SH-SY5Y (cell line): ENCODE results near the gene SPOP.
A peak's percentile ranks its signal among the peaks of the same experiment; 100 is the strongest.

ENCODE experiments used
- GATA2 ChIP-seq: IDR thresholded peaks from 2 replicates; pipeline ENCODE4 v1.6.1; 2011; ENCODE audit warnings: mild to moderate bottlenecking, low read depth, low read length
- GATA3 ChIP-seq: IDR thresholded peaks from 2 replicates; pipeline ENCODE4 v1.6.1; 2011; ENCODE audit warnings: low read depth, mild to moderate bottlenecking, low read length, moderate library complexity

The SPOP gene

GRCh38 chr17:49616601-49617131 lies 61.2 kb downstream of the SPOP start:
- no peak for TF ChIP-seq GATA3
- TF ChIP-seq GATA2 = no peak

GRCh38 chr17:49616086-49616485 lies 61.8 kb downstream of the SPOP start:
- TF ChIP-seq GATA3 (no peak), GATA2 (no peak)

- TF ChIP-seq GATA2 (no peak), GATA3 (no peak)
Measured at GRCh38 chr17:49613182-49613800, 64.6 kb downstream of the SPOP start.

GRCh38 chr17:49612726-49613125 lies 65.2 kb downstream of the SPOP start:
- no peak for TF ChIP-seq GATA3
- no peak for TF ChIP-seq GATA2

GRCh38 chr17:49610883-49611584 lies 66.9 kb downstream of the SPOP start:
- TF ChIP-seq GATA3 (no peak), GATA2 (no peak)

- TF ChIP-seq GATA3 (no peak), GATA2 (no peak)
Measured at GRCh38 chr17:49604314-49604869, 73.5 kb downstream of the SPOP start.

- TF ChIP-seq GATA3 = no peak
- no peak for TF ChIP-seq GATA2
Measured at GRCh38 chr17:49603720-49604119, 74.2 kb downstream of the SPOP start.

- TF ChIP-seq GATA2 (no peak), GATA3 (no peak)
Measured at GRCh38 chr17:49603238-49603637, 74.7 kb downstream of the SPOP start.

GRCh38 chr17:49602783-49603182 lies 75.1 kb downstream of the SPOP start:
- TF ChIP-seq GATA3 = no peak
- no peak for TF ChIP-seq GATA2

GRCh38 chr17:49600949-49601348 lies 76.9 kb downstream of the SPOP start:
- TF ChIP-seq GATA2 (no peak), GATA3 (no peak)

GRCh38 chr17:49598918-49599317 lies 79.0 kb downstream of the SPOP start:
- no peak for TF ChIP-seq GATA2

- TF ChIP-seq GATA3 (no peak), GATA2 (no peak)
Measured at GRCh38 chr17:49597928-49598655, 79.8 kb downstream of the SPOP start.

GRCh38 chr17:49597436-49597835 lies 80.5 kb downstream of the SPOP start:
- TF ChIP-seq GATA2 = no peak
- no peak for TF ChIP-seq GATA3

- TF ChIP-seq GATA3 = 0 out of 2 replicates have a peak, but pooled peaks have one; percentile 17
- no peak for TF ChIP-seq GATA2
Measured at GRCh38 chr17:49596613-49597244, 81.2 kb downstream of the SPOP start.

- no peak for TF ChIP-seq GATA3
- TF ChIP-seq GATA2 = no peak
Measured at GRCh38 chr17:49595980-49596379, 81.9 kb downstream of the SPOP start.
